CD8-positive, alpha-beta memory T cell (primary cell): ENCODE data around the gene GLOD5. TPM values are rescaled to one million over a fixed set of nuclear protein-coding genes. Genes with fewer than 3 reads are reported as not detected.
A peak's percentile ranks its signal among the peaks of the same experiment; 100 is the strongest.

Experiments used
- CTCF ChIA-PET: fragments of 350-600 bp; sonication (Branson Sonifier 250); formaldehyde crosslinking; loops from one replicate; lab custom pipeline; 2021; ENCODE audit warnings: antibody characterized with exemption; lab: Charles Lee
- POLR2A ChIA-PET: fragments of 350-600 bp; sonication (Branson Sonifier 250); formaldehyde crosslinking; loops from one replicate; lab custom pipeline; 2021; ENCODE audit warnings: antibody characterized with exemption; lab: Charles Lee
- DNase-seq, 5 donors: peaks; one replicate each; pipeline versions ENCODE4 v3.0.0 to v3.0.0-alpha.2; 2020 to 2022; ENCODE audit warnings: mixed read lengths in 1 of 5
- H3K27ac ChIP-seq: one replicate; pipeline ENCODE4 v1.7.0; 2013; ENCODE audit warnings: low read depth, mild to moderate bottlenecking, low read length, moderate library complexity
- H3K27me3 ChIP-seq: 2 replicates; pipeline ENCODE4 v1.7.0; 2013; ENCODE audit warnings: low read length, mild to moderate bottlenecking; ENCODE audit not compliant: insufficient read depth, poor library complexity, severe bottlenecking
- H3K36me3 ChIP-seq: 2 replicates; pipeline ENCODE4 v1.7.0; 2013; ENCODE audit warnings: mild to moderate bottlenecking, low read length, moderate library complexity; ENCODE audit not compliant: insufficient read depth
- H3K4me1 ChIP-seq: 2 replicates; pipeline ENCODE4 v1.7.0; 2013; ENCODE audit warnings: mild to moderate bottlenecking, low read length, moderate library complexity; ENCODE audit not compliant: insufficient read depth
- H3K4me3 ChIP-seq: 2 replicates; pipeline ENCODE4 v1.7.0; 2013; ENCODE audit warnings: mild to moderate bottlenecking, low read length
- H3K9me3 ChIP-seq: 2 replicates; pipeline ENCODE4 v1.7.0; 2013; ENCODE audit warnings: mild to moderate bottlenecking, low read length
- H3K27ac Mint-ChIP-seq, 8 donors: one replicate each; pipeline ENCODE4 v1.8.0; 2020 to 2021; ENCODE audit warnings: mixed read lengths in 8 of 8, mild to moderate bottlenecking in 6 of 8, inconsistent platforms in 3 of 8, moderate library complexity in 3 of 8
- H3K27me3 Mint-ChIP-seq, 2 donors: one replicate each; pipeline ENCODE4 v1.8.0; 2020 to 2021; ENCODE audit warnings: mixed read lengths in 2 of 2, mild to moderate bottlenecking in 1 of 2, moderate library complexity in 1 of 2
- H3K36me3 Mint-ChIP-seq, 3 donors: one replicate each; pipeline ENCODE4 v1.8.0; 2020 to 2021; ENCODE audit warnings: mixed read lengths in 3 of 3, inconsistent platforms in 1 of 3, mild to moderate bottlenecking in 1 of 3
- H3K4me1 Mint-ChIP-seq, 3 donors: one replicate each; pipeline ENCODE4 v1.8.0; 2020 to 2021; ENCODE audit warnings: mixed read lengths in 3 of 3, inconsistent platforms in 1 of 3, mild to moderate bottlenecking in 1 of 3
- H3K4me3 Mint-ChIP-seq, 7 donors: one replicate each; pipeline ENCODE4 v1.8.0; 2020 to 2021; ENCODE audit warnings: mixed read lengths in 7 of 7, mild to moderate bottlenecking in 6 of 7, moderate library complexity in 4 of 7, inconsistent platforms in 2 of 7
- H3K9me3 Mint-ChIP-seq, 5 donors: one replicate each; pipeline ENCODE4 v1.8.0; 2020 to 2022; ENCODE audit warnings: mixed read lengths in 5 of 5, mild to moderate bottlenecking in 3 of 5, moderate library complexity in 2 of 5, inconsistent platforms in 1 of 5
- polyA plus RNA-seq: library from polyadenylated mRNA; unstranded; fragments of 300-500 nt; fragmentation: Illumina TruSeq; gene quantifications from one replicate; pipeline ENCODE4 v1.2.3, GENCODE V29; 2021
- total RNA-seq, 2 experiments: library from RNA; stranded (reverse); gene quantifications; one replicate each; pipeline ENCODE4 v1.2.3, GENCODE V29; 2021

Gene GLOD5
- total RNA-seq (not detected), polyA plus RNA-seq (not detected)

GRCh38 chrX:48761674-48762471 is at the start of gene GLOD5:
Gene GLOD5 (plus strand): TSS chrX:48761747. CDS start chrX:48761791, 44 bp downstream.
- H3K9me3 ChIP-seq: no peaks in the 10 kb centered on the region
- Mint-ChIP-seq H3K27ac (no peak within 1 kb of the TSS), H3K36me3 (no peaks in the 10 kb centered on the region), H3K27me3 (peaks cover 3 to 9% of the 10 kb centered on the region in 2 donors), H3K9me3 (no peaks in the 10 kb centered on the region), H3K4me3 (no peak within 1 kb of the TSS), H3K4me1 (peaks cover 0 to 3% (median 0%) of the 10 kb centered on the region in 3 donors)
- no peaks in the 10 kb centered on the region for H3K4me1 ChIP-seq
- H3K27me3 ChIP-seq: no peaks in the 10 kb centered on the region
- H3K36me3 ChIP-seq: no peaks in the 10 kb centered on the region
- ChIA-PET CTCF (no interaction called here), POLR2A (no interaction called here)
- no peak within 1 kb of the TSS for H3K27ac ChIP-seq
- no peak within 1 kb of the TSS for H3K4me3 ChIP-seq
- DNase-seq: no peak

GRCh38 chrX:48711929-48712505 is 49.5 kb upstream of the GLOD5 start:
- Histone ChIP-seq H3K27me3 (no peaks in the 10 kb centered on the region), H3K27ac (peak overlapping the region; percentile 25), H3K4me1 (peaks cover 69% of the 10 kb centered on the region), H3K9me3 (no peaks in the 10 kb centered on the region), H3K4me3 (peak overlapping the region; percentile 55), H3K36me3 (no peaks in the 10 kb centered on the region)
- peaks cover 0 to 8% of the 10 kb centered on the region in 2 donors for H3K27me3 Mint-ChIP-seq
- CTCF ChIA-PET: interaction anchor here (2.1 kb wide), 1 partner anchor 25 kb away, joined by 4 read pairs; no protein-coding TSS in a partner anchor
- no peaks in the 10 kb centered on the region for H3K9me3 Mint-ChIP-seq
- POLR2A ChIA-PET: interaction anchor here (0.5 to 0.8 kb wide), 2 partner anchors 15 to 528 kb away, joined by 3 read pairs; partner anchors contain the start of gene SUV39H1
- peaks cover 0 to 15% (median 0%) of the 10 kb centered on the region in 3 donors for H3K36me3 Mint-ChIP-seq
- no peak for DNase-seq
- peak overlapping the region; percentile 18 to 80 (median 73) for H3K4me3 Mint-ChIP-seq
- H3K27ac Mint-ChIP-seq: peak overlapping the region; percentile 63 to 96 (median 92)
- peaks cover 62 to 72% (median 67%) of the 10 kb centered on the region in 3 donors for H3K4me1 Mint-ChIP-seq

DNA sequence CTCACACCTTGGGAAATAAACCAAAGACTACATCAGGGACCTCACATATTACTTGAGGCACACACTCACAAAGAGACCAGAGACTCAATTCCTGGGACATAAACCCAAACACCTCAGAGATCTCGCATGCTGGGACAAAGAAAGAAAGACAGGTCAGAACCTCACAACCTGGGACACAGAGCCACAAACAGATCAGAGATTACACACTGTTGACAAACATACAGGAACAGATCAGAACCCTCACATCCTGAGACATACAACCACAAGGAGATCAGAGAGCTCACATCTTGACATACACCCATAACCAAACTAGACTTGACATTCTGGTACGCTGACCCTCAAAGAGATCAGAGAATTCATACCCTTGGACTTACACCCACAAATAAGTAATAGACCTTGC is 47.7 kb upstream of the GLOD5 start:
- peak overlapping the region; percentile 85 to 96 (median 92) for H3K27ac Mint-ChIP-seq
- peaks cover 82% of the 10 kb centered on the region for H3K4me1 ChIP-seq
- peak overlapping the region; percentile 60 for H3K27ac ChIP-seq
- H3K9me3 Mint-ChIP-seq: no peaks in the 10 kb centered on the region
- H3K27me3 Mint-ChIP-seq: peaks cover 0 to 9% of the 10 kb centered on the region in 2 donors
- DNase-seq: no peak
- peak overlapping the region; percentile 18 to 79 (median 63) for H3K4me3 Mint-ChIP-seq
- H3K27me3 ChIP-seq: no peaks in the 10 kb centered on the region
- peaks cover 0 to 2% (median 0%) of the 10 kb centered on the region in 3 donors for H3K36me3 Mint-ChIP-seq
- peak overlapping the region; percentile 46 for H3K4me3 ChIP-seq
- ChIA-PET CTCF (interaction anchor here (2.1 kb wide), 1 partner anchor 23 kb away, joined by 4 read pairs; no protein-coding TSS in a partner anchor), POLR2A (interaction anchor here (0.6 to 2.2 kb wide), 5 partner anchors 15 to 723 kb away, joined by 3 to 22 read pairs (median 3); partner anchors contain the start of genes HDAC6 and SUV39H1)
- H3K4me1 Mint-ChIP-seq: peaks cover 72 to 81% (median 78%) of the 10 kb centered on the region in 3 donors
- H3K9me3 ChIP-seq: no peaks in the 10 kb centered on the region
- H3K36me3 ChIP-seq: no peaks in the 10 kb centered on the region

DNA sequence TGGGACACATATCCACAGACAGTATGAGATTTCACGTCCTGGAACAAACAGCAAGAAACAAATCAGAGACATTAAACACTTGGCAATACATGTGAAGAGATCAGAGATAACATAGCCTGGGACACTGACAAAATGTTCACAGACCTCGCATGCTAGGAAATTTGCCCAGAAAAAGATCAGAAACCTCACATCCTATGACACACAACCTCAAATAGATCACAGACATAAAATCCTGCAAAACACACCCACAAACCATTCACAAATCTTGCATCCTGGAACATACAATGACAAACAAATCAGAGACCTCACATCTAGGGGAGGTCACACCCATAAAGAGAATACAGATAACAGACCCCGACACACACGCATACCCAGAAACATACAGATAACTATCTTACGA is 47.0 kb upstream of the GLOD5 start:
- Mint-ChIP-seq H3K4me1 (peaks cover 77 to 87% (median 81%) of the 10 kb centered on the region in 3 donors), H3K36me3 (no peaks in the 10 kb centered on the region), H3K9me3 (no peaks in the 10 kb centered on the region), H3K27me3 (peaks cover 0 to 10% of the 10 kb centered on the region in 2 donors), H3K4me3 (peak overlapping the region; percentile 18 to 75 (median 52)), H3K27ac (peak overlapping the region; percentile 0 to 96 (median 92))
- Histone ChIP-seq H3K4me1 (peaks cover 87% of the 10 kb centered on the region), H3K27ac (peak overlapping the region; percentile 60), H3K27me3 (no peaks in the 10 kb centered on the region), H3K4me3 (peak overlapping the region; percentile 46), H3K9me3 (no peaks in the 10 kb centered on the region), H3K36me3 (no peaks in the 10 kb centered on the region)
- POLR2A ChIA-PET: interaction anchor here (2.0 to 2.2 kb wide), 2 partner anchors 18 to 23 kb away, joined by 6 to 22 read pairs; partner anchors contain the start of gene SUV39H1
- CTCF ChIA-PET: no interaction called here
- peak in 2 of 5 donors; percentile 53 to 59 for DNase-seq

DNA sequence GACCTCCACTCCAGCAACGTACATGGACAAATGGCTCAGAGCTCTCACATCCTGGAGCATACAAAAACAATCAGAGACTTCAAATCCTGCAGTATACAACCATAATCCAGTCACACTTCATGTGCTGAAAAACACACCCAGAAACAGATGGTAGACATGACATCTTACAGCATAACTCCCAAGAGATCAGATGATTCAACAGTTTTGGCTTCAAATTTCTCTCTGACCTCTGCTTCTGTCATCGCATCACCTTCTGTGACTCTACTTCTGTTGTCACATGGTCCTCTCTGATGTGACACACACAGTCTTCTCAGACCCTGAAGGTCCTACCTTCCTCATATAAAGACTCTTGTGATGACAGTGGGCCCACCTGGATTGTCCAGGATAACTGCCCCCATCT is 46.5 kb upstream of the GLOD5 start:
- Mint-ChIP-seq H3K9me3 (no peaks in the 10 kb centered on the region), H3K27ac (peak overlapping the region; percentile 3 to 96 (median 92)), H3K4me3 (peak overlapping the region in 6 of 7 donors; percentile 18 to 75 (median 59)), H3K27me3 (peaks cover 0 to 10% of the 10 kb centered on the region in 2 donors), H3K4me1 (peaks cover 77 to 87% (median 81%) of the 10 kb centered on the region in 3 donors), H3K36me3 (no peaks in the 10 kb centered on the region)
- H3K4me1 ChIP-seq: peaks cover 90% of the 10 kb centered on the region
- ChIA-PET POLR2A (no interaction called here), CTCF (no interaction called here)
- H3K36me3 ChIP-seq: no peaks in the 10 kb centered on the region
- H3K27me3 ChIP-seq: no peaks in the 10 kb centered on the region
- no peak for DNase-seq
- no peak overlapping the region for H3K4me3 ChIP-seq
- H3K27ac ChIP-seq: no peak overlapping the region
- H3K9me3 ChIP-seq: no peaks in the 10 kb centered on the region

DNA sequence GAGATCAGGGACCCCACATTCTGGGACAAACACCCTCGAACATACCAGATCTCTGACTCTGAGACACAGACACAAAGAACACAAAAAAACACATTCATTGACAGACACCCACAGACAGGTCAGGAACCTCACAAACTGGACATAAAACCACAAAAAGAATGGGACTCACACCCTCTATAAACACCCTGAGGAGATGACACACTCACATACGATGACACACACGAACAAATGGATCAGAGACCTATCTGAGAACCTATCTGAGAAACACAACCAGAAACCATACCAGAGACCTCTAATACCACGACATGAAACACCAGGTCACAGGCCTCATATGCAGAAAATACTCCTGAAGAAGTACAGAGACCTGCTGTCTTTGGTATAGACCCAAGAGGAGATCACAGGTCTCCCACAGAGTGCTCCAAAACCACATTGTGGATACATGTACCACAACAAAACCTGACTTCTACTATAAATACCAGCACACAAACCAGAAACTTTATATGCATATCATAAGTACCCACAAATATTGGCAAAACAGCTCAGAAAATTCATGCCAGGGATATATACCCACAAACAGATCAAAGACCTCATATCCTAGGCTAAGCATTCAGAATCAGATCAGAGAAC is 45.6 kb upstream of the GLOD5 start:
- no peaks in the 10 kb centered on the region for H3K36me3 ChIP-seq
- peaks cover 93% of the 10 kb centered on the region for H3K4me1 ChIP-seq
- POLR2A ChIA-PET: no interaction called here

DNA sequence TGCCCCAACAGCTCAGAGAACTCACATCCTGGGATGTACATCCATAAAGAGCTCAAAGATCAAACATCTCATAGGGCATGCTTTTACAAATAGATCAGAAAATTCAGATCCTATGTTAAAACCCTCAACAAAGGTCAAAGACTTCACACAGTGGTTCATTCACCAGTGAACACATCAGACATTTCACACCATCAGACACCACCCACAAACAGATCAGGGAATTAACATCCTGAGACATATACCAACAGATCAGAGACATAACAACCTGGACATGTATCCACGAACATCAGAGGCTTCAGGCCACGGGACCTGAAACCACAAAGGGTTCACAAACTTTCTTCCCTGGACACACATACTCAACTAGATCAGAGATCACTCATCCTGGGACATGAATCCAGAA is 41.6 kb upstream of the GLOD5 start:
- no peaks in the 10 kb centered on the region for H3K27me3 ChIP-seq
- peak overlapping the region; percentile 68 for H3K27ac ChIP-seq
- H3K36me3 Mint-ChIP-seq: no peaks in the 10 kb centered on the region
- peak overlapping the region; percentile 23 for H3K4me3 ChIP-seq
- ChIA-PET CTCF (no interaction called here), POLR2A (interaction anchor here (1.2 kb wide), 1 partner anchor 17 kb away, joined by 7 read pairs; no protein-coding TSS in a partner anchor)
- H3K27me3 Mint-ChIP-seq: peaks cover 0 to 4% of the 10 kb centered on the region in 2 donors
- H3K4me1 ChIP-seq: peaks cover 68% of the 10 kb centered on the region
- H3K27ac Mint-ChIP-seq: no peak overlapping the region
- peak overlapping the region in 1 of 7 donors; percentile 23 for H3K4me3 Mint-ChIP-seq
- no peak for DNase-seq
- H3K36me3 ChIP-seq: no peaks in the 10 kb centered on the region
- peaks cover 35 to 47% (median 36%) of the 10 kb centered on the region in 3 donors for H3K4me1 Mint-ChIP-seq
- H3K9me3 ChIP-seq: no peaks in the 10 kb centered on the region
- H3K9me3 Mint-ChIP-seq: no peaks in the 10 kb centered on the region

More for the DNA sequence above, 45.6 kb upstream of the GLOD5 start:
- CTCF ChIA-PET: no interaction called here
- Mint-ChIP-seq H3K27ac (peak overlapping the region; percentile 39 to 96 (median 90)), H3K4me1 (peaks cover 72 to 78% (median 73%) of the 10 kb centered on the region in 3 donors), H3K27me3 (peaks cover 0 to 7% of the 10 kb centered on the region in 2 donors), H3K9me3 (no peaks in the 10 kb centered on the region), H3K4me3 (peak overlapping the region in 6 of 7 donors; percentile 9 to 58 (median 38)), H3K36me3 (no peaks in the 10 kb centered on the region)
- no peaks in the 10 kb centered on the region for H3K9me3 ChIP-seq
- H3K4me3 ChIP-seq: no peak overlapping the region
- H3K27me3 ChIP-seq: no peaks in the 10 kb centered on the region
- no peak overlapping the region for H3K27ac ChIP-seq
- DNase-seq: peak in 1 of 5 donors; percentile 25
